Right atrium auricular region (tissue), 2 donors: Measurements from ENCODE around the gene ZNF487. TPM values are rescaled to one million over a fixed set of nuclear protein-coding genes. Genes with fewer than 3 reads are reported as not detected.
A peak's percentile ranks its signal among the peaks of the same experiment; 100 is the strongest.
"Not testable (repeated sequence)": the region's sequence is repeated elsewhere in the genome, so short reads cannot be mapped to it uniquely, and the experiment has no call there.

Source experiments
- DNase-seq: peaks from one replicate; pipeline ENCODE4 v3.0.0-alpha.2; 2019; ENCODE audit warnings: low spot score
- H3K27ac ChIP-seq, 2 donors: fragments of 200-600 bp; sonication (generic); 1 replicate in 1 of 2; 2 replicates in 1 of 2; pipeline ENCODE4 v1.5.1; 2016 to 2019
- H3K27me3 ChIP-seq, 2 donors: fragments of 200-600 bp; sonication (generic); one replicate each; pipeline versions ENCODE4 v1.5.1 to v1.6.0; 2017 to 2019
- H3K36me3 ChIP-seq: fragments of 200-600 bp; sonication (generic); one replicate; pipeline ENCODE4 v1.5.1; 2016
- H3K4me1 ChIP-seq, 2 donors: fragments of 200-600 bp; sonication (generic); one replicate each; pipeline versions ENCODE4 v1.5.1 to v1.6.0; 2017 to 2019
- H3K4me3 ChIP-seq, 2 donors: fragments of 200-600 bp; sonication (generic); 1 replicate in 1 of 2; 2 replicates in 1 of 2; pipeline ENCODE4 v1.5.1; 2017 to 2019; ENCODE audit warnings: mild to moderate bottlenecking in 1 of 2, moderate library complexity in 1 of 2
- H3K9me3 ChIP-seq, 2 donors: fragments of 200-600 bp; sonication (generic); one replicate each; pipeline ENCODE4 v1.5.1; 2019
- total RNA-seq, 2 donors: library from RNA; depleted of rRNA; stranded (reverse); fragments of >200 nt; gene quantifications; one replicate each; pipeline ENCODE4 v1.1.0, GENCODE V29; 2016
- TF ChIP-seq, protein P1 (sequence below), 2 donors: fragments of 200-600 bp; sonication (generic); IDR thresholded peaks; one replicate each; pipeline ENCODE4 v1.5.1; 2019; ENCODE audit warnings: antibody characterized with exemption in 2 of 2

ZNF487 gene
- total RNA-seq, 2 donors from 2014 or later, result 3.9 to 4.9 TPM

GRCh38 chr10:43421201-43421507, 15.8 kb upstream of the ZNF487 start:
- Histone ChIP-seq H3K4me3 (peak overlapping the region; percentile 50 to 64), H3K36me3 (no peaks in the 10 kb centered on the region), H3K4me1 (peaks cover 0 to 15% of the 10 kb centered on the region in 2 donors), H3K27ac (peak overlapping the region; percentile 97 to 99), H3K9me3 (no peaks in the 10 kb centered on the region), H3K27me3 (no peaks in the 10 kb centered on the region)
- no peak for DNase-seq
- TF ChIP-seq, protein P1, sequence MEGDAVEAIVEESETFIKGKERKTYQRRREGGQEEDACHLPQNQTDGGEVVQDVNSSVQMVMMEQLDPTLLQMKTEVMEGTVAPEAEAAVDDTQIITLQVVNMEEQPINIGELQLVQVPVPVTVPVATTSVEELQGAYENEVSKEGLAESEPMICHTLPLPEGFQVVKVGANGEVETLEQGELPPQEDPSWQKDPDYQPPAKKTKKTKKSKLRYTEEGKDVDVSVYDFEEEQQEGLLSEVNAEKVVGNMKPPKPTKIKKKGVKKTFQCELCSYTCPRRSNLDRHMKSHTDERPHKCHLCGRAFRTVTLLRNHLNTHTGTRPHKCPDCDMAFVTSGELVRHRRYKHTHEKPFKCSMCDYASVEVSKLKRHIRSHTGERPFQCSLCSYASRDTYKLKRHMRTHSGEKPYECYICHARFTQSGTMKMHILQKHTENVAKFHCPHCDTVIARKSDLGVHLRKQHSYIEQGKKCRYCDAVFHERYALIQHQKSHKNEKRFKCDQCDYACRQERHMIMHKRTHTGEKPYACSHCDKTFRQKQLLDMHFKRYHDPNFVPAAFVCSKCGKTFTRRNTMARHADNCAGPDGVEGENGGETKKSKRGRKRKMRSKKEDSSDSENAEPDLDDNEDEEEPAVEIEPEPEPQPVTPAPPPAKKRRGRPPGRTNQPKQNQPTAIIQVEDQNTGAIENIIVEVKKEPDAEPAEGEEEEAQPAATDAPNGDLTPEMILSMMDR (IDR thresholded peaks at IDR 0.05), result no peak

GRCh38 chr10:43421519-43421918, 15.4 kb upstream of the ZNF487 start:
- no peak for DNase-seq
- peaks cover 0 to 15% of the 10 kb centered on the region in 2 donors for H3K4me1 ChIP-seq

DNA sequence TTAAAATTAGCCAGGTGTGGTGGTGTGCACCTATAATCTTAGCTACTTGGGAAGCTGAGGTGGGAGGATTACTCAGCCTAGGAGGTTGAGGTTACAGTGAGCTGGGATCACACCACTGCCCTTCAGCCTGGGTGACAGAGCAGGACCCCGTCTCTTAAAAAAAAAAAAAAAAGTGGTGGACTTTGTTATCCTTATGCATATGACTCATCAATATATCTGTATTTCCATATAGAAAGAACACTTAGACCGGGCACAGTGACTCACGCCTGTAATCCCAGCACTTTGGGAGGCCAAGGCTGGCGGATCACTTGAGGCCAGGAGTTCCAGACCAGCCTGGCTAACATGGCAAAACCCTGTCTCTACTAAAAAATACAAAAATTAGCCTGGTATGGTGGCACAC, 15.0 kb upstream of the ZNF487 start:
- H3K36me3 ChIP-seq, DNase-seq, H3K9me3 ChIP-seq, H3K27me3 ChIP-seq, H3K4me3 ChIP-seq: not testable (repeated sequence)
- peak overlapping the region; percentile 97 to 99 for H3K27ac ChIP-seq
- peaks cover 0 to 15% of the 10 kb centered on the region in 2 donors for H3K4me1 ChIP-seq

More at GRCh38 chr10:43421519-43421918, 15.4 kb upstream of the ZNF487 start:
- TF ChIP-seq, protein P1 (IDR thresholded peaks at IDR 0.05), result no peak
- Histone ChIP-seq H3K36me3 (no peaks in the 10 kb centered on the region), H3K4me3 (no peak overlapping the region), H3K27ac (peak overlapping the region; percentile 97 to 99), H3K27me3 (no peaks in the 10 kb centered on the region), H3K9me3 (no peaks in the 10 kb centered on the region)

DNA sequence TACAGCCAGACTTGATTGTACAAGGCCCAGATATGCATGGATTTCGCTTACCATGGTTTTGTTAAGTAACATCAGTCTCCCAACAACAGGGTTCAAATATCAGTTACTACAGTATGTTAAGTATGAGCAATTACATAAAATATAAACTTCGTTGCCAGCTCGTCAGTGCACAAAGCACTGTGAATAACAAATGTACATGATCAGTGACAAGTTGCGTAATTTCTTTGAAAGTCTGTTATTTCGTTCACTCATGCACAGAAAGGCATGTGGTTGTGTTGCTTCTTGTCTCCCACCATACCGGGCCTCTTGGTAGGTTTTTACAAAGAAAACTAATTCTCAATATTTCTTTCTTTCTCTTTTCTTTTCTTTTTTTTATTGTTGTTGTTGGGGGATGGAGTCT, 12.5 kb upstream of the ZNF487 start:
- no peak for DNase-seq
- no peak overlapping the region for H3K27ac ChIP-seq
- H3K4me1 ChIP-seq, result peaks cover 0 to 15% of the 10 kb centered on the region in 2 donors
- no peaks in the 10 kb centered on the region for H3K36me3 ChIP-seq
- TF ChIP-seq, protein P1 (IDR thresholded peaks at IDR 0.05), result no peak
- no peaks in the 10 kb centered on the region for H3K9me3 ChIP-seq
- H3K4me3 ChIP-seq, result no peak overlapping the region
- H3K27me3 ChIP-seq, result no peaks in the 10 kb centered on the region

- DNase-seq, H3K4me1 ChIP-seq, H3K9me3 ChIP-seq, H3K36me3 ChIP-seq, H3K27ac ChIP-seq, H3K4me3 ChIP-seq, H3K27me3 ChIP-seq: not testable (repeated sequence)
These were observed 10.4 kb upstream of the ZNF487 start for GRCh38 chr10:43426476-43426875.

GRCh38 chr10:43427166-43427825, 9.6 kb upstream of the ZNF487 start:
- Histone ChIP-seq H3K36me3 (no peaks in the 10 kb centered on the region), H3K27me3 (no peaks in the 10 kb centered on the region), H3K9me3 (no peaks in the 10 kb centered on the region), H3K4me3 (no peak overlapping the region), H3K27ac (no peak overlapping the region), H3K4me1 (no peaks in the 10 kb centered on the region)
- no peak for DNase-seq
- TF ChIP-seq, protein P1 (IDR thresholded peaks at IDR 0.05), result no peak
